Measurements from ENCODE around the gene PLEKHA8. TPM values are rescaled to one million over a fixed set of nuclear protein-coding genes. Genes with fewer than 3 reads are reported as not detected.
A peak's percentile ranks its signal among the peaks of the same experiment; 100 is the strongest.

The PLEKHA8 gene
- total RNA-seq, 4 donors from 2014 or later, result 6.6 to 16.4 (median 13.1) TPM

- in situ Hi-C loops (cut with MboI; ENCODE audit: low pct_ligation_motif_present in 1 of 4, low pct_unique_long_range_greater_than_20kb in 1 of 4, low sequenced_read_pairs in 3 of 4), result no loop called here
- H3K9me3 ChIP-seq, result peaks cover 6 to 11% of the 10 kb centered on the region in 2 donors
Observed at GRCh38 chr7:29988424-29989256, 39.6 kb upstream of the PLEKHA8 start.

DNA sequence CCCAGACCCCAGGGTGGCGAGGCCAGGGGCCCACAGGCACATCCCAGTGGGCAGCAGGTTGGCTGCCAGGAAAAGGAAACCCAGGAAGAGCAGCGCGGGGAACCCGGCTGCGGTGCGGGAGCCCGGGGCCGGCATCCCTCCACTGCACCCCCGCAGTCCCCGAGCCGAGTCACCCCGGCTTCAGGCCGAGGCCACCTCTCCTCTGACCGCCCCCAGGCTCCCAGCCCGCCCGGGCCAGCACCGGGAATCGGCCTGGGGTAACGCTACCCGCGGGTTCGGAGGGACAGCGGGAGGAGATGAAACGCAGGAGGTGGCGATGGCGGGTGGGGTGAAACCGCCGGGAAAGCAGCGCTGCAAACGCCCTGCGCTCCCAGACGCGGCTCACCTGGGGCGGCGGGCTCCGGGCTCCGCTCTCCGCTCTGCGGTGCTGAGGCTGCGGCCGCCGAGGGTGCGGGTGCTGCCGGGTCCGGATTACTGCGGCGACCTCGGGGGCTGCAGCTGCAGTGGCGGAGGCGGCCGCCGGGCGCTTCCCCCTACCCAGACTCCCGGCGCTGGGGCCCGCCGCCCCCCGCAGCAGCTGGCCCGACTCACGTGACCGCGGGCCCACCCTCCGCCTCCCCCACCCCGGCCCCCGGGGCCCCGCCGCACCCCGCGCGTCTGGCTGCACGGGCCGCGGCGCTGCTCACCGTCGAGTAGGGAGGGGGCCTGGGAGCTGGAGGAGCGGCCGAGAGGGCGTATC is 38.8 kb upstream of the PLEKHA8 start, which contains the start of gene SCRN1:
SCRN1 (minus strand) TSS at position 545 of the 739 bp plus-strand sequence. CDS start 20,734 bp downstream, outside the sequence.
- H3K27ac ChIP-seq, result peak within 1 kb of the TSS; percentile 88 to 94 (median 88)
- WGBS, 2 donors (ENCODE audit: low coverage in 1 of 2), result 0 to 1% methylated on average over 3 to 30 of the region's 79 CpGs
- H3K4me1 ChIP-seq, result peaks cover 5 to 12% (median 6%) of the 10 kb centered on the region in 4 donors
- no peaks in the 10 kb centered on the region for H3K36me3 ChIP-seq
- intact Hi-C loops (cut with DNase I; ENCODE audit: low total_unique reads), result no loop called here
- in situ Hi-C loops (cut with MboI; ENCODE audit: low pct_ligation_motif_present in 1 of 4, low pct_unique_long_range_greater_than_20kb in 1 of 4, low sequenced_read_pairs in 3 of 4), result no loop called here
- peaks cover 12% of the 10 kb centered on the region for H3K27me3 ChIP-seq
- no peak for TF ChIP-seq EP300 (IDR thresholded peaks at IDR 0.05; ENCODE audit: low read depth)
- TF ChIP-seq CTCF (IDR thresholded peaks at IDR 0.05), result peak in 1 of 5 experiments; percentile 11
- peak in 2 of 3 donors; percentile 17 to 28 for TF ChIP-seq POLR2AphosphoS5 (IDR thresholded peaks at IDR 0.05)
- peak; percentile 15 for TF ChIP-seq POLR2A (IDR thresholded peaks at IDR 0.05)
- peak within 1 kb of the TSS; percentile 78 to 97 (median 92) for H3K4me3 ChIP-seq
- DNase-seq, result peak; percentile 45
- H3K9me3 ChIP-seq, result peaks cover 7 to 15% of the 10 kb centered on the region in 2 donors

More at GRCh38 chr7:29988424-29989256, 39.6 kb upstream of the PLEKHA8 start:
- peaks cover 12% of the 10 kb centered on the region for H3K27me3 ChIP-seq
- no peaks in the 10 kb centered on the region for H3K36me3 ChIP-seq
- peaks cover 5 to 12% (median 6%) of the 10 kb centered on the region in 4 donors for H3K4me1 ChIP-seq
- DNase-seq, result peak; percentile 46
- WGBS, 2 donors (ENCODE audit: low coverage in 1 of 2), result 14% methylated on average over 64 of the region's 75 CpGs; no CpG with 5 or more reads in 1 of the 2 donors
- peak overlapping the region; percentile 88 to 94 (median 88) for H3K27ac ChIP-seq
- H3K4me3 ChIP-seq, result peak overlapping the region; percentile 78 to 97 (median 92)
- TF ChIP-seq EP300 (IDR thresholded peaks at IDR 0.05; ENCODE audit: low read depth), result no peak
- TF ChIP-seq POLR2AphosphoS5 (IDR thresholded peaks at IDR 0.05), result no peak
- TF ChIP-seq CTCF (IDR thresholded peaks at IDR 0.05), result no peak
- no peak for TF ChIP-seq POLR2A (IDR thresholded peaks at IDR 0.05)
- intact Hi-C loops (cut with DNase I; ENCODE audit: low total_unique reads), result no loop called here

DNA sequence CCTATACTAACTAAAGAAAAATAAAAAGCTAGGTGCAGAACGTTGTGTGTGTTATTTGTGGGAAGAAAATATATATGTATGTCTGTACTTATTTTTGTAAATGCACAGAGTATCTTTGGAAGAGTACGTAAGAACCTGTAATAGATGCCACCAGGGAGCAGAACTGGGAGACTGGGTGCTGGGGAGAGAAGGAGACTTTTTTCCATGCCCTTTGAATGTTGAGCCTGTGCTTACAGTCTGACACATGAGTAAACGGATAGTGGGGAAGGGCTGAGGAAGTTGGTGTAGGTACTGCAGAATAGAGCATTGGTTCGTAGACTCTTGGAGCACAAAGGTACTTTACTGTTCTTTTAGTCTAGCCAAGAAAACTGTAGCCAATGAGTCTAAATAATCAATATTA is 37.3 kb upstream of the PLEKHA8 start:
- no peak overlapping the region for H3K27ac ChIP-seq
- DNase-seq, result no peak
- H3K27me3 ChIP-seq, result peaks cover 12% of the 10 kb centered on the region
- H3K4me3 ChIP-seq, result no peak overlapping the region
- no peaks in the 10 kb centered on the region for H3K36me3 ChIP-seq
- TF ChIP-seq POLR2AphosphoS5 (IDR thresholded peaks at IDR 0.05) (no peak), POLR2A (IDR thresholded peaks at IDR 0.05) (no peak), CTCF (IDR thresholded peaks at IDR 0.05) (no peak), EP300 (IDR thresholded peaks at IDR 0.05; ENCODE audit: low read depth) (no peak)
- peaks cover 7 to 15% of the 10 kb centered on the region in 2 donors for H3K9me3 ChIP-seq
- in situ Hi-C loops (cut with MboI; ENCODE audit: low pct_ligation_motif_present in 1 of 4, low pct_unique_long_range_greater_than_20kb in 1 of 4, low sequenced_read_pairs in 3 of 4) (no loop called here), intact Hi-C loops (cut with DNase I; ENCODE audit: low total_unique reads) (no loop called here)
- peaks cover 5 to 12% (median 6%) of the 10 kb centered on the region in 4 donors for H3K4me1 ChIP-seq
- WGBS, 2 donors (ENCODE audit: low coverage in 1 of 2), result 73 to 78% methylated on average over 4 of the region's 4 CpGs

GRCh38 chr7:29991937-29992336 is 36.3 kb upstream of the PLEKHA8 start:
- Histone ChIP-seq H3K4me1 (peaks cover 5 to 12% (median 6%) of the 10 kb centered on the region in 4 donors), H3K4me3 (no peak overlapping the region), H3K27ac (no peak overlapping the region), H3K9me3 (peaks cover 7 to 21% of the 10 kb centered on the region in 2 donors), H3K36me3 (no peaks in the 10 kb centered on the region), H3K27me3 (peaks cover 12% of the 10 kb centered on the region)
- intact Hi-C loops (cut with DNase I; ENCODE audit: low total_unique reads) (no loop called here), in situ Hi-C loops (cut with MboI; ENCODE audit: low pct_ligation_motif_present in 1 of 4, low pct_unique_long_range_greater_than_20kb in 1 of 4, low sequenced_read_pairs in 3 of 4) (no loop called here)
- TF ChIP-seq CTCF (IDR thresholded peaks at IDR 0.05), result no peak
- TF ChIP-seq POLR2A (IDR thresholded peaks at IDR 0.05), result no peak
- no peak for TF ChIP-seq POLR2AphosphoS5 (IDR thresholded peaks at IDR 0.05)
- TF ChIP-seq EP300 (IDR thresholded peaks at IDR 0.05; ENCODE audit: low read depth), result no peak
- no peak for DNase-seq
- 95% methylated on average over 5 of the region's 5 CpGs; no CpG with 5 or more reads in 1 of the 2 donors for WGBS, 2 donors (ENCODE audit: low coverage in 1 of 2)

All from transverse colon (tissue), 4 donors.